Hematopoietic multipotent progenitor cell (in vitro differentiated cells): ENCODE results near the gene ARRDC2. TPM values are rescaled to one million over a fixed set of nuclear protein-coding genes. Genes with fewer than 3 reads are reported as not detected.
A peak's percentile ranks its signal among the peaks of the same experiment; 100 is the strongest.
"Not testable (repeated sequence)": the region's sequence is repeated elsewhere in the genome, so short reads cannot be mapped to it uniquely, and the experiment has no call there.

Experiments
- DNase-seq, 3 donors: peaks; one replicate each; pipeline ENCODE4 v3.0.0-alpha.2; 2011 to 2015; ENCODE audit warnings: low read depth in 2 of 3, low spot score in 2 of 3
- total RNA-seq: library from RNA; depleted of rRNA; stranded (reverse); fragments of >200 nt; gene quantifications from one replicate; pipeline ENCODE4 v1.2.3, GENCODE V29; 2012

The ARRDC2 gene
- total RNA-seq, 1 donor, result 87.5 TPM

GRCh38 chr19:17989425-17990094, 18.4 kb upstream of the ARRDC2 start:
- DNase-seq, result no peak

- DNase-seq, result no peak
Observed at GRCh38 chr19:17993076-17993813, 14.7 kb upstream of the ARRDC2 start.

- DNase-seq, result peak; percentile 72 to 85 (median 81)
Observed at GRCh38 chr19:17996826-17997316, 11.1 kb upstream of the ARRDC2 start.

- DNase-seq, result peak in 1 of 3 donors; percentile 21
Observed at GRCh38 chr19:17997969-17998826, 9.8 kb upstream of the ARRDC2 start.

- DNase-seq, result no peak
Observed at GRCh38 chr19:17998827-17999150, 9.2 kb upstream of the ARRDC2 start.

- peak in 1 of 3 donors; percentile 50 for DNase-seq
Observed at GRCh38 chr19:17999684-18000479, 8.1 kb upstream of the ARRDC2 start.

- DNase-seq, result no peak
Observed at GRCh38 chr19:18000480-18000914, 7.5 kb upstream of the ARRDC2 start.

- peak; percentile 93 to 96 (median 93) for DNase-seq
Observed at GRCh38 chr19:18000915-18001776, 6.8 kb upstream of the ARRDC2 start.

GRCh38 chr19:18001777-18002345, 6.1 kb upstream of the ARRDC2 start:
- no peak for DNase-seq

- DNase-seq, result peak in 1 of 3 donors; percentile 62
Observed at GRCh38 chr19:18002347-18002850, 5.6 kb upstream of the ARRDC2 start.

GRCh38 chr19:18005750-18006149, 2.2 kb upstream of the ARRDC2 start:
- DNase-seq, result not testable (repeated sequence)

- DNase-seq, result peak; percentile 71 to 84 (median 76)
Observed at GRCh38 chr19:18007044-18007916, 690 bp upstream of the ARRDC2 start.

- no peak for DNase-seq
Observed at GRCh38 chr19:18008814-18009213, 844 bp downstream of the ARRDC2 start.

GRCh38 chr19:18009412-18010066, 1.6 kb downstream of the ARRDC2 start:
- DNase-seq, result no peak

GRCh38 chr19:18010149-18010548, 2.2 kb downstream of the ARRDC2 start:
- DNase-seq, result no peak

- no peak for DNase-seq
Observed at GRCh38 chr19:18013210-18014111, 5.5 kb downstream of the ARRDC2 start.
